Activated CD4-positive, alpha-beta T cell treated with anti-CD3 and anti-CD28 coated beads, Interleukin-2, amount 10 ng/mL, durations not matched to agents 7 days and 5 days (primary cell): ENCODE results near the gene EDA. TPM values are rescaled to one million over a fixed set of nuclear protein-coding genes. Genes with fewer than 3 reads are reported as not detected.

Source experiments
- CTCF ChIA-PET: fragments of 350-600 bp; sonication (Branson Sonifier 250); formaldehyde crosslinking; loops from one replicate; lab custom pipeline; 2021; ENCODE audit warnings: antibody characterized with exemption; lab: Charles Lee
- POLR2A ChIA-PET: fragments of 350-600 bp; sonication (Branson Sonifier 250); formaldehyde crosslinking; loops from one replicate; lab custom pipeline; 2021; ENCODE audit warnings: antibody characterized with exemption; lab: Charles Lee
- DNase-seq: peaks from one replicate; pipeline ENCODE4 v3.0.0-alpha.2; 2020
- H3K27ac Mint-ChIP-seq: one replicate; pipeline ENCODE4 v1.8.0; 2021; ENCODE audit warnings: mild to moderate bottlenecking, moderate library complexity, mixed read lengths
- H3K27me3 Mint-ChIP-seq: one replicate; pipeline ENCODE4 v1.8.0; 2021; ENCODE audit warnings: mixed read lengths
- H3K36me3 Mint-ChIP-seq: one replicate; pipeline ENCODE4 v1.8.0; 2021; ENCODE audit warnings: low read depth, mixed read lengths
- H3K4me1 Mint-ChIP-seq: one replicate; pipeline ENCODE4 v1.8.0; 2021; ENCODE audit warnings: mixed read lengths
- H3K4me3 Mint-ChIP-seq: one replicate; pipeline ENCODE4 v1.8.0; 2021; ENCODE audit warnings: mild to moderate bottlenecking, moderate library complexity, mixed read lengths
- H3K9me3 Mint-ChIP-seq: one replicate; pipeline ENCODE4 v1.8.0; 2021; ENCODE audit warnings: mixed read lengths
- total RNA-seq, 2 experiments: library from RNA; stranded (reverse); gene quantifications; one replicate each; pipeline ENCODE4 v1.2.3, GENCODE V29; 2021

EDA gene
- total RNA-seq, 2 experiments from 2014 or later: 1.4 to 1.9 TPM

DNA sequence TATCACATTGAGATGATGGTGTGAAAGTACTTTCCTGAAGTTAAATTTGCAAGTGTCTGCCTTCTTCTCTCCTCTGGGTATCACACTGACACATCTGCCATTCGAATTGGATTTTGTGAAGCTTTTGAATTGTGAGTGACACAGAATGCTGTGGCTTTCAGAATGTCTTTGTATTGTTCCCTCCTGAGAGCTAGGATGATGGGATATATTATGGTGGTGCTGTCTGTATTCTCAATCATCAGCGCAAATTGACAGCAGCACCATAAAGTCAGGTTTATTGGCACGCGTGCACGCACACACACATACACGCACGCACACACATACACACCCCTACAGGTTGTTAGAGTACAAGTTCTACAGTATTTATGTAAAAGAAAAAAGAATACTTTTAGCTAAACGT lies 290.5 kb downstream of the EDA start:
- no peaks in the 10 kb centered on the region for H3K9me3 Mint-ChIP-seq
- no peaks in the 10 kb centered on the region for H3K36me3 Mint-ChIP-seq
- POLR2A ChIA-PET: no interaction called here
- H3K4me3 Mint-ChIP-seq: no peak overlapping the region
- H3K27ac Mint-ChIP-seq: no peak overlapping the region
- H3K4me1 Mint-ChIP-seq: no peaks in the 10 kb centered on the region
- no peaks in the 10 kb centered on the region for H3K27me3 Mint-ChIP-seq
- no peak for DNase-seq
- CTCF ChIA-PET: no interaction called here

DNA sequence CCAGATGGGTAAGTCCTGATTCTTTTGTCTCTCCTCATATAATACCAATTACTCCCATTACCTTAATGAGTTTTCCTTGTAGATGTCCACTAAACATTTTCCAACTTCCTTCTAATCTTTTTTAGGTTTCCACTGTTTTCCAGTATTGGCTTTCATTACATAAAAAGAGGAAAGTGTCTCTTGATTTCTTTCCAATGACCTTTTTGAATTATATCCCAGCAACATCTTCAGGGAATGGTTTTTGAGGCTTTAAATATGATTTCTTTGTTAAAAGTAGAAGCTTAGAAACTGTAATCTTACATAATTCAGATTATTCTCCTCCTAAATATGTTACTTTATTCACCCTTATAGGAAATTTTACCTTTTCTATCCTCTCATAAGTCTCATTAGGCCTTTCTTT lies 298.9 kb downstream of the EDA start:
- ChIA-PET CTCF (no interaction called here), POLR2A (no interaction called here)

DNA sequence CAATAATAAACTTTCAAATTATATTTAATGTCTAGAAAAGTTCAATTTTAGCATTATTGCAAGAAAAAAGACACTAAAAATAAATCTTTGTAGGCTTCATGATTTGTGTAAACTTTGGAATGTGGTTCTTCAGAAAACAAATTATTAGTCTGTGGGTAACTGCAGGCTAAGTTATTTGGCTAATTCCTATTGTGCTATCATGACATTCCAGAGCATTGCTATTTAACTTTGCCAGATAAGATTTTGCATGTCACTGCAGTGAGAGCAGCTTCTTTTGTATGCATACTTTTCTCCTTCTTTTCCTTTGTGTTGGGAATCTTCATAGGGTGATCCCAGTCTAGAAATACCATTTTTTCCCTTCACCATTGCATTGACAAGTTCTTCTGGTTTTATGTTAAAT lies 303.8 kb downstream of the EDA start:
- Mint-ChIP-seq H3K4me1 (no peaks in the 10 kb centered on the region), H3K36me3 (no peaks in the 10 kb centered on the region), H3K9me3 (no peaks in the 10 kb centered on the region), H3K4me3 (no peak overlapping the region), H3K27ac (no peak overlapping the region), H3K27me3 (no peaks in the 10 kb centered on the region)
- CTCF ChIA-PET: no interaction called here
- POLR2A ChIA-PET: no interaction called here
- no peak for DNase-seq

More for the DNA sequence above, 298.9 kb downstream of the EDA start:
- no peaks in the 10 kb centered on the region for H3K27me3 Mint-ChIP-seq
- H3K4me1 Mint-ChIP-seq: no peaks in the 10 kb centered on the region
- no peaks in the 10 kb centered on the region for H3K36me3 Mint-ChIP-seq
- no peak overlapping the region for H3K27ac Mint-ChIP-seq
- DNase-seq: no peak
- no peaks in the 10 kb centered on the region for H3K9me3 Mint-ChIP-seq
- no peak overlapping the region for H3K4me3 Mint-ChIP-seq

- no peaks in the 10 kb centered on the region for H3K9me3 Mint-ChIP-seq
- POLR2A ChIA-PET: no interaction called here
- no peak overlapping the region for H3K27ac Mint-ChIP-seq
- CTCF ChIA-PET: no interaction called here
- no peak for DNase-seq
- no peaks in the 10 kb centered on the region for H3K27me3 Mint-ChIP-seq
- no peaks in the 10 kb centered on the region for H3K4me1 Mint-ChIP-seq
- no peaks in the 10 kb centered on the region for H3K36me3 Mint-ChIP-seq
- no peak overlapping the region for H3K4me3 Mint-ChIP-seq
These were observed 316.4 kb downstream of the EDA start for GRCh38 chrX:69932323-69932722.

GRCh38 chrX:69948276-69948797 lies 332.4 kb downstream of the EDA start:
- no peaks in the 10 kb centered on the region for H3K36me3 Mint-ChIP-seq
- H3K4me3 Mint-ChIP-seq: no peak overlapping the region
- no peak for DNase-seq
- no peak overlapping the region for H3K27ac Mint-ChIP-seq
- CTCF ChIA-PET: no interaction called here
- POLR2A ChIA-PET: no interaction called here
- no peaks in the 10 kb centered on the region for H3K9me3 Mint-ChIP-seq
- H3K4me1 Mint-ChIP-seq: no peaks in the 10 kb centered on the region
- H3K27me3 Mint-ChIP-seq: no peaks in the 10 kb centered on the region

DNA sequence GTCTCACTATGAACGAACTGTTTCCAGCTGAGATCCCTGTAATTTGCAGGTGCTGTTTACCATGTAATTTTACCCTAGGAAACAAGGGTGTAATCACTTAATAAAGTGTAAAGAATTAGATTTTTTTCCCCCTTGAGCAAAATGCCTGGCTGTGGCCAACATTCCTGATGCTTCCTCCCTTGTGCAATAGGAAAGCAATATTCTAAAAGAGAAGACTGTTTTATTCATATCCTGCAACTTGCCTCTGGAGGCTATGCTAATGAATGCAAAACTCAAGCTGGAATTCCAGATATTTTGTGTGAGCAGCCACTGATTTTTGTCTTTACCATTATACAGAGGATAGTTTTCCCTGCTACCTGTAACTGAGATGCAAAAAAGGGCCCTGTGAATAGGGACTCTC lies 335.8 kb downstream of the EDA start:
- Mint-ChIP-seq H3K36me3 (no peaks in the 10 kb centered on the region), H3K9me3 (no peaks in the 10 kb centered on the region), H3K27ac (no peak overlapping the region), H3K27me3 (no peaks in the 10 kb centered on the region), H3K4me3 (no peak overlapping the region), H3K4me1 (no peaks in the 10 kb centered on the region)
- DNase-seq: no peak
- ChIA-PET CTCF (no interaction called here), POLR2A (no interaction called here)

DNA sequence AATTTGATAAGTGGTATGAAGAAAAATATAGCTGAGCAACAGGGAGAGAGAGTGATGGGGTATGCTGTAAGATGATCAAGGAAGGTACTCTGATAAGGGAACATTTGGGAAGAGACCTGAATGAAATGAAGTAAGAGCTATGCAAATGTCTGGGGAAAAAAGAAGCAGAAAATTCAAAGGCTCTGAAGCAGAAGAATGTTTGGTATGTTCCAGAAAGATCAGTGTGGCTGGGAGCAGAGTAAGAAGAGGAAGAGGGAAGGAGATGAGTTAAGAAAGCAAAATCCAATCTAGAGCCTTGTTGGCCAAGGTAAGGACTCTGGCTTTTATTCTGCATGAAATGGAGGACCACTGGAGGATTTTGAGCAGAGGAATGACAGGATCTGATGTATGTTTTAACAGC lies 343.8 kb downstream of the EDA start:
- Mint-ChIP-seq H3K4me1 (no peaks in the 10 kb centered on the region), H3K27me3 (no peaks in the 10 kb centered on the region), H3K36me3 (no peaks in the 10 kb centered on the region), H3K4me3 (no peak overlapping the region), H3K27ac (no peak overlapping the region), H3K9me3 (no peaks in the 10 kb centered on the region)
- DNase-seq: no peak
- POLR2A ChIA-PET: no interaction called here
- CTCF ChIA-PET: no interaction called here

DNA sequence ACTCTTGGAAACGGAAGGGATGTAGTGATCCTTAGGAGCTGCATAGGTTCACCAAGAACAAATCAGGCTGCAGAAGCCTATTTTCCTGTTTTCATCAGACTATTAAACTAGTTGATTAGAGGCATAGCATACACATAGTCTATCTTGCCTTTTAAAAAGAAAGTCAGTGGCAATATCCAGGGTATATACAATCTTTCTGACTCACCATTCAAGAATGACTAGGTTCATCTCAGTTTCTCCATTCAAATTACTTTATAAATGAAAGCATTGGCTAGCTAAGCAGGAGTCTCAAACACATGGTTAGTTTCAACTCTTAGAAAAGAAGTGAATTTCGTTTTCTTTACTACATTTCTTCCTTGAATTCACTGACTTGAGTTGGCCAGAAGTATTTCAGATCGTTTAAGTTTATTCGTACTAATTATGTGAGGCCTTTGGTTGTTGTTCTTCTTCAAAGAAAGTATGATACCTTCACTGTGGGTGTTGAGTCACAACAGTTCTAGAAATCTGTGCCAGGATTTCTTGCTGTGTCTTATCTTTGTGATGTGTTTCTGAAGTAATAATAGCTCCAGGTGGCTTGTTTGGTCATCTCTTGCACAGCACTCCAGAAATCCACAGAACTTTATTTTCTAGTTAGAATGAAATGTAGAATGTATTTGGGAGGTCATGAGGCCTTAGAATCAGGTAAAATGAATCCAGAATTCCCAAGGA lies 345.6 kb downstream of the EDA start:
- ChIA-PET POLR2A (interaction anchor here (0.5 kb wide), 1 partner anchor 1005 kb away, joined by 5 read pairs; no protein-coding TSS in a partner anchor), CTCF (no interaction called here)
- Mint-ChIP-seq H3K4me1 (no peaks in the 10 kb centered on the region), H3K27me3 (no peaks in the 10 kb centered on the region), H3K9me3 (no peaks in the 10 kb centered on the region), H3K4me3 (no peak overlapping the region), H3K36me3 (no peaks in the 10 kb centered on the region), H3K27ac (no peak overlapping the region)
- no peak for DNase-seq

GRCh38 chrX:69968950-69969349 lies 353.0 kb downstream of the EDA start:
- CTCF ChIA-PET: no interaction called here
- H3K27me3 Mint-ChIP-seq: peaks cover 1% of the 10 kb centered on the region
- H3K4me3 Mint-ChIP-seq: no peak overlapping the region
- no peaks in the 10 kb centered on the region for H3K4me1 Mint-ChIP-seq
- DNase-seq: no peak
- POLR2A ChIA-PET: no interaction called here
- H3K36me3 Mint-ChIP-seq: no peaks in the 10 kb centered on the region
- H3K9me3 Mint-ChIP-seq: no peaks in the 10 kb centered on the region
- no peak overlapping the region for H3K27ac Mint-ChIP-seq

GRCh38 chrX:69969460-69969859 lies 353.5 kb downstream of the EDA start:
- ChIA-PET POLR2A (no interaction called here), CTCF (interaction anchor here (1.1 kb wide), 1 partner anchor 11 kb away, joined by 3 read pairs; no protein-coding TSS in a partner anchor)
- no peaks in the 10 kb centered on the region for H3K4me1 Mint-ChIP-seq
- no peak overlapping the region for H3K4me3 Mint-ChIP-seq
- no peaks in the 10 kb centered on the region for H3K9me3 Mint-ChIP-seq
- H3K27me3 Mint-ChIP-seq: peaks cover 1% of the 10 kb centered on the region
- no peaks in the 10 kb centered on the region for H3K36me3 Mint-ChIP-seq
- DNase-seq: no peak
- H3K27ac Mint-ChIP-seq: no peak overlapping the region

DNA sequence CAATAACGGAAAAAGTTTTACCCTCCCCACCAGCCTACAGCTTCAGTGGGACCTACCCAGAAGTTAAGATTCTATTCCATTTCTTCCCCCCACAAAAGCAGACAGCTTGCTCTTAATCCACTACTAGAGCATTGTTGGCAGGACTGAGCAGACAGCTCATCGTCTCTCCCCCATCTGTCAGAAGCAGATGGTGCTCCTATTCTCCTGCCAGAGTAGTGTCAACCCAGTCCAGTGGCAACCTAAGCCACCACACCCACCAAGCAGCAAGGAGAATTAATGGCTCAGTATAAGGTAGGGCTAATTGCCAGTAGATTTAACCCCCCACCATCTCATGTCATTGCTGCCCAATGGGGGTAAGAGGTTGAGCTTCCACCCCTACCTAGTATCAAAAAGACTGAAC lies 371.8 kb downstream of the EDA start:
- Mint-ChIP-seq H3K4me1 (no peaks in the 10 kb centered on the region), H3K4me3 (no peak overlapping the region), H3K27me3 (no peaks in the 10 kb centered on the region), H3K36me3 (no peaks in the 10 kb centered on the region), H3K9me3 (no peaks in the 10 kb centered on the region), H3K27ac (no peak overlapping the region)
- ChIA-PET CTCF (interaction anchor here (0.9 kb wide), 1 partner anchor 8 kb away, joined by 3 read pairs; no protein-coding TSS in a partner anchor), POLR2A (no interaction called here)
- DNase-seq: no peak

GRCh38 chrX:69988955-69989394 lies 373.1 kb downstream of the EDA start:
- Mint-ChIP-seq H3K9me3 (no peaks in the 10 kb centered on the region), H3K27ac (no peak overlapping the region), H3K4me3 (no peak overlapping the region), H3K27me3 (no peaks in the 10 kb centered on the region), H3K36me3 (no peaks in the 10 kb centered on the region), H3K4me1 (no peaks in the 10 kb centered on the region)
- CTCF ChIA-PET: no interaction called here
- POLR2A ChIA-PET: no interaction called here
- DNase-seq: no peak

DNA sequence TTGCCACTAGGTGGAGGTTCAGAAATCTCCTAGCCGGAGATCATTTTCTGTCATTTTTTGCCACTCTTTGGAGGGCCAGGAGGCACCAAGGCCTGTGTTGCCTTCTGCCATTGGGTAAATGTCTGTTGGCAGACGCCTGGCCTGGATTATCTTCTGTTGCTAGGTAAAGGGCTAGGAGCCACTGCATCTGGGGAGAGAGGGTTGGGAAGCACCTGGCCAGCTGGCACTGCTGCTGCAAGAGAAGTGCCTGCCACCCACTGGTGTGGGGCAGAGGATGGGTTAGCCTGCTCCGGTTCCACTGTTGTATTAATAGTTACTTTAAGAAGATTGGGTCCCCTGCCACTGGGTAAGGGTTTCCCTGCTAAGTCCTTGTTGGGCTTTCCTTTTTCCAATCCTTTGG lies 375.8 kb downstream of the EDA start:
- Mint-ChIP-seq H3K9me3 (no peaks in the 10 kb centered on the region), H3K4me1 (no peaks in the 10 kb centered on the region), H3K27ac (no peak overlapping the region), H3K36me3 (no peaks in the 10 kb centered on the region), H3K4me3 (no peak overlapping the region), H3K27me3 (no peaks in the 10 kb centered on the region)
- DNase-seq: no peak
- CTCF ChIA-PET: no interaction called here
- POLR2A ChIA-PET: no interaction called here

- Mint-ChIP-seq H3K27me3 (no peaks in the 10 kb centered on the region), H3K9me3 (no peaks in the 10 kb centered on the region), H3K4me3 (no peak overlapping the region), H3K27ac (no peak overlapping the region), H3K36me3 (no peaks in the 10 kb centered on the region), H3K4me1 (no peaks in the 10 kb centered on the region)
- DNase-seq: no peak
- CTCF ChIA-PET: interaction anchor here (0.5 kb wide), 1 partner anchor 11 kb away, joined by 3 read pairs; no protein-coding TSS in a partner anchor
- POLR2A ChIA-PET: no interaction called here
These were observed 377.6 kb downstream of the EDA start for GRCh38 chrX:69993494-69993893.
